Stimulated activated CD8-positive, alpha-beta memory T cell treated with anti-CD3 and anti-CD28 coated beads, Interleukin-7, amount 100 ng/mL, for 24 hours (primary cell): ENCODE results near the gene TDRD5.
"Not testable (repeated sequence)": the region's sequence is repeated elsewhere in the genome, so short reads cannot be mapped to it uniquely, and the experiment has no call there.

Experiments
- DNase-seq: peaks from one replicate; pipeline ENCODE4 v3.0.0-alpha.2; 2020; ENCODE audit warnings: low read depth

TDRD5 gene

GRCh38 chr1:179601093-179601492 is 9.5 kb downstream of the TDRD5 start:
- DNase-seq: no peak

- no peak for DNase-seq
Observed at GRCh38 chr1:179612361-179612760, 20.7 kb downstream of the TDRD5 start.

GRCh38 chr1:179630719-179631118 is 39.1 kb downstream of the TDRD5 start:
- DNase-seq: no peak

GRCh38 chr1:179632868-179633267 is 41.2 kb downstream of the TDRD5 start:
- no peak for DNase-seq

GRCh38 chr1:179637211-179637860 is 45.7 kb downstream of the TDRD5 start:
- no peak for DNase-seq

- DNase-seq: no peak
Observed at GRCh38 chr1:179661018-179661417, 69.4 kb downstream of the TDRD5 start.

- no peak for DNase-seq
Observed at GRCh38 chr1:179663810-179664209, 72.2 kb downstream of the TDRD5 start.

- DNase-seq: no peak
Observed at GRCh38 chr1:179677882-179678281, 86.2 kb downstream of the TDRD5 start.

- DNase-seq: not testable (repeated sequence)
Observed at GRCh38 chr1:179694530-179694929, 102.9 kb downstream of the TDRD5 start.

- no peak for DNase-seq
Observed at GRCh38 chr1:179702946-179703539, 111.4 kb downstream of the TDRD5 start.

- no peak for DNase-seq
Observed at GRCh38 chr1:179706339-179706941, 114.8 kb downstream of the TDRD5 start.

- no peak for DNase-seq
Observed at GRCh38 chr1:179707406-179707805, 115.8 kb downstream of the TDRD5 start.

- DNase-seq: no peak
Observed at GRCh38 chr1:179708434-179709195, 117.0 kb downstream of the TDRD5 start.

GRCh38 chr1:179709841-179710329 is 118.3 kb downstream of the TDRD5 start:
- DNase-seq: no peak

- no peak for DNase-seq
Observed at GRCh38 chr1:179714159-179714558, 122.5 kb downstream of the TDRD5 start.

GRCh38 chr1:179714623-179715022 is 123.0 kb downstream of the TDRD5 start:
- no peak for DNase-seq

- no peak for DNase-seq
Observed at GRCh38 chr1:179719272-179719671, 127.6 kb downstream of the TDRD5 start.

- no peak for DNase-seq
Observed at GRCh38 chr1:179728271-179728670, 136.6 kb downstream of the TDRD5 start.

- DNase-seq: no peak
Observed at GRCh38 chr1:179729881-179730280, 138.2 kb downstream of the TDRD5 start.

GRCh38 chr1:179731643-179732042 is 140.0 kb downstream of the TDRD5 start:
- no peak for DNase-seq
